Left hindlimb (tissue), 1 donor: ENCODE results near the gene XYLT1.

ENCODE experiments used
- DNase-seq: peaks from one replicate; pipeline ENCODE4 v3.0.0-alpha.2; 2018

XYLT1 gene

GRCh38 chr16:17128791-17129190 is 342.0 kb downstream of the XYLT1 start:
- no peak for DNase-seq

GRCh38 chr16:17126156-17126555 is 344.6 kb downstream of the XYLT1 start:
- DNase-seq = no peak

GRCh38 chr16:17125671-17126070 is 345.1 kb downstream of the XYLT1 start:
- DNase-seq = no peak

GRCh38 chr16:17117906-17118577 is 352.7 kb downstream of the XYLT1 start:
- DNase-seq = no peak

GRCh38 chr16:17116595-17117322 is 354.0 kb downstream of the XYLT1 start:
- DNase-seq = no peak

- DNase-seq = no peak
These were observed 361.3 kb downstream of the XYLT1 start for GRCh38 chr16:17109413-17109812.

- DNase-seq = no peak
These were observed 362.2 kb downstream of the XYLT1 start for GRCh38 chr16:17108596-17108995.

- no peak for DNase-seq
These were observed 363.3 kb downstream of the XYLT1 start for GRCh38 chr16:17107450-17107849.

GRCh38 chr16:17106243-17106791 is 364.4 kb downstream of the XYLT1 start:
- no peak for DNase-seq

GRCh38 chr16:17105239-17105797 is 365.4 kb downstream of the XYLT1 start:
- DNase-seq = no peak

GRCh38 chr16:17104654-17105053 is 366.1 kb downstream of the XYLT1 start:
- no peak for DNase-seq

GRCh38 chr16:17103216-17103615 is 367.5 kb downstream of the XYLT1 start:
- DNase-seq = no peak

GRCh38 chr16:17101646-17102045 is 369.1 kb downstream of the XYLT1 start:
- no peak for DNase-seq

- DNase-seq = no peak
These were observed 372.1 kb downstream of the XYLT1 start for GRCh38 chr16:17098685-17099084.

- DNase-seq = no peak
These were observed 386.6 kb downstream of the XYLT1 start for GRCh38 chr16:17084130-17084529.

GRCh38 chr16:17083628-17084027 is 387.1 kb downstream of the XYLT1 start:
- DNase-seq = no peak

GRCh38 chr16:17082095-17082882 is 388.5 kb downstream of the XYLT1 start:
- DNase-seq = no peak

GRCh38 chr16:17080105-17080504 is 390.7 kb downstream of the XYLT1 start:
- no peak for DNase-seq

- no peak for DNase-seq
These were observed 391.7 kb downstream of the XYLT1 start for GRCh38 chr16:17078931-17079631.

- DNase-seq = no peak
These were observed 393.8 kb downstream of the XYLT1 start for GRCh38 chr16:17076818-17077498.

GRCh38 chr16:17076092-17076754 is 394.5 kb downstream of the XYLT1 start:
- DNase-seq = no peak
